GM11168 (cell line): ENCODE results near the gene UNC5C.

Experiments
- in situ Hi-C: fragments of 300-500 bp; cut with MboI; formaldehyde crosslinking; loops from one replicate; pipeline ENCODE4 v1.12.0; 2022; ENCODE audit warnings: low sequenced_read_pairs; ENCODE audit not compliant: unreplicated experiment

UNC5C gene

DNA sequence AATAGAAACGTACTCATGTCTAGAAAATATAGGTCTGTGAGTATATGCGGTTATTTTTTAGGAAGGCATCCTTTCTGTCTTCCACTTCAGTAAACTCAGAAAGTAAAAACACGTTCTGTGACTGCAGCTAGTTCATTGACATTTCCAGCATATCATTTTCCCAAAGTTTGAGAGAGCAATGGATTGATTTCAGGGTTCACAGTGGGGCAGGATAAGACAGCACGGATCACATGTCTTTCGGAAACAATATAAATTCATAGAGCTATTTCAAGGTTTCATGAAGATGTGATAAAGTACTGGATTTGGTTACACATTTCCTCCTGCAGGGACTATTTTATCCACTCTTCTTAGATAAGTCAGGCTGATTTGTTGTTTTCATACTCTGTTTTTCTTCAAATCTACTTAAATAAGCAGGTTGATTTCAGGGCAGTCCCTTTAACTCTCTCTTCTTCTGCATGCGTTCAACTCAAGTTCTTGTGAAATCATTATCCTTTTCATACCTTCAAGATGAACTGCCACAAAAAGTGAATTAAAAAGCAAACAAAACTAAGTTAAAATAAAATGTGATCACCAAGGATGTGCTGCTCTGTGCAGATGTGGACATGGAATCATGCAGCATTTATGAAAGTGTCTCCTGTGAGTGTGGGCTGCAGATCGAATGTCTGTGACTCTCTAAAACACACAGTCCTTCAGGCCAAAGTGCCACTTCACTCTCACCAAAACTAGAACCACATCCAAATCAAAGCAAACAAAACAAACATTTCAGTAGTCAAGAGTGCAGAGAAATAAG is 187.7 kb downstream of the UNC5C start:
- in situ Hi-C loops: no loop called here

- in situ Hi-C loops: no loop called here
Measured at GRCh38 chr4:95360256-95360903, 188.4 kb downstream of the UNC5C start.

GRCh38 chr4:95358421-95358820 is 190.4 kb downstream of the UNC5C start:
- in situ Hi-C loops: no loop called here

DNA sequence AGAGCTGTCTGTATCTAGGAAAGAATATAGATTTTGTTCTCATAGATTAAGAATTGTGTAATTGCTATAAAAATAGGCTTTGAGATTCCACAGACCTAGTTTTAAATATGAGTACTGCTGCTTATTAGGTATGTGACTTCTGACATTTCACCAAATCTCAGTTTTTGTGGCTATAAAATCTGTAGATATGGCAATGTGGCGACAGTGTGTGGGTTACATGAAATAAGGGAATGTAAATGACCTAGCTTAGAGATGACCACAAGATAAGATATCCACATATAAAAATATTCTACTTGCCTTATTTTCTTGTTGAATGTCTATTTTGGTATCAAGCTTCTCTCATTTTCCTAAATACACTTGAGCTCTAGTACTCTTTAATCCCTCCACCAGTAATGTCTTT is 193.8 kb downstream of the UNC5C start:
- in situ Hi-C loops: no loop called here

- in situ Hi-C loops: no loop called here
Measured at GRCh38 chr4:95348418-95348817, 200.4 kb downstream of the UNC5C start.

GRCh38 chr4:95343235-95343634 is 205.5 kb downstream of the UNC5C start:
- in situ Hi-C loops: no loop called here

DNA sequence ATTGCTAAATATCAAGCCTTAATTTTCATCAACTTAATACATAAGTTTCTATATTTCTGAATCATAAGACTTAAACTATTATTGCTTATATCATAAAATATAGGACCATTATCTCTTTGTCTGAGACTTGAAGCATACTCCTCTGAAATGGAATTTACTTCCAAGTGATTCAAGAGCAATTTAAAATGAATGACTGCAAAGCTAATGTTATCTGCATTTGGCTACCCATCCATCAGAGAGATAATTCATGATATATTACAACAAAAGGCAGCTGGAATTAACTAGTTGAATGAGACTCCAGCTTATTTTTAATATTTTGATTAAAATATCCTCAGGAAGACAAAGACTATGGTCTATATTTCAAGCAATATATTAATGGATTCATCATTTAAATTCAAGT is 208.6 kb downstream of the UNC5C start:
- in situ Hi-C loops: no loop called here

GRCh38 chr4:95325665-95326064 is 223.1 kb downstream of the UNC5C start:
- in situ Hi-C loops: no loop called here

- in situ Hi-C loops: no loop called here
Measured at GRCh38 chr4:95319169-95319568, 229.6 kb downstream of the UNC5C start.

DNA sequence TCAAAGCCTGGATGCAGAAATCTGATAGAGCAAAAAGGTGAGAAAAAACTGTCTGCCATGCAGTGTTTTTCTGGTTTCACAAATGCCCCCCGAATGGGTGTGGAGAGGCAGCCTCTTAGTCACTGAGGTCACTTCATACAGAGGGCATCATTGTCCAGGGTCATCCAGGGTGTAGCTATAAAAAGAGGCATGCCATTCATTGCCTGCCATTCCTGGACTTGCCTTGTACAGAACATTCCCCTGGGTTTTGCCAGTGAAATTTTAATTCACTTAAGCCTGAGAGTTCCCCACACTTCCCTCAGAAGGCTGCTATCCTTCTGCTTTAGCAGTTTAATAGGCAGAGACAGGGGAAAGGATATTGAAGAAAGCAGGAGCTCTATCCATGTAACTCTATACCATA is 230.3 kb downstream of the UNC5C start:
- in situ Hi-C loops: no loop called here

- in situ Hi-C loops: no loop called here
Measured at GRCh38 chr4:95318044-95318443, 230.7 kb downstream of the UNC5C start.

GRCh38 chr4:95317085-95317793 is 231.5 kb downstream of the UNC5C start:
- in situ Hi-C loops: no loop called here

GRCh38 chr4:95314573-95314972 is 234.2 kb downstream of the UNC5C start:
- in situ Hi-C loops: no loop called here

- in situ Hi-C loops: no loop called here
Measured at GRCh38 chr4:95304898-95305297, 243.9 kb downstream of the UNC5C start.

DNA sequence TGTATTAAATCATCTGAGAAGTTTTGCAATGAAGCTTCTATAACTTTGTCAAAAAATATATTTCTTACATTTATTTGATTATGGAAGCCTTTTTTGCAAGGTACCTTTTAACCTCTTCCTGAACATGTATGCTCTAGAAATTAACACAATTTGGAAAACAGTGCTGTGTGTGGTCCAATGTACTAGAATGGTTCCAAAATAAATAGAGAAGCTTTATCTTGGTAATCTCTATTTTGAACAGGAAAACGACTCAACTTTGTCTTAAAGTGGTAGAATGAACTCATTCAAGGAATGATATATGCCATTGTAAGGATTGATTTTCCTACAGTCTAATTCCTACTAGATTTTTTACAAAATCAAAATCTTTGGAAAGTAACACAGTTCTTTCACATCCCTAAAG is 248.5 kb downstream of the UNC5C start:
- in situ Hi-C loops: no loop called here

DNA sequence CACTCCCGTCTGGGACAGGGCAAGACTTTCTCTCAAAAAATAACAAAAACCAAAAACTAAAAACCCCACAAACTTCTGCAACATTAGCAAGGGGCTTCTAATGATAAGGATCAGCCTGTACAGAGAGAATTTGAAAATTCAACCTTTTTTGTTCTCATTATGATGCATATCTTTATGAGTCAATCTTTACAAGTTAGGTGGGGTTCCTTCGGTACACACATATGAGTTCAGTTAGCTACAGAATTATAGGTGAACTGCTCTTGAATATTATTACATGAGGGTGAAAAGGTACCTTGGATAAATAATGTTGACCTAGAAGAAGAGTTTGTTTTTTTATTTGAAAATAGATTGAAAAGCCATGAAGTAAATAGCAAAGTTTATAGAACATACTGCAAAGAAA is 252.7 kb downstream of the UNC5C start:
- in situ Hi-C loops: no loop called here

- in situ Hi-C loops: no loop called here
Measured at GRCh38 chr4:95295157-95295556, 253.6 kb downstream of the UNC5C start.

- in situ Hi-C loops: no loop called here
Measured at GRCh38 chr4:95294321-95294720, 254.5 kb downstream of the UNC5C start.

GRCh38 chr4:95293014-95293413 is 255.8 kb downstream of the UNC5C start:
- in situ Hi-C loops: no loop called here

DNA sequence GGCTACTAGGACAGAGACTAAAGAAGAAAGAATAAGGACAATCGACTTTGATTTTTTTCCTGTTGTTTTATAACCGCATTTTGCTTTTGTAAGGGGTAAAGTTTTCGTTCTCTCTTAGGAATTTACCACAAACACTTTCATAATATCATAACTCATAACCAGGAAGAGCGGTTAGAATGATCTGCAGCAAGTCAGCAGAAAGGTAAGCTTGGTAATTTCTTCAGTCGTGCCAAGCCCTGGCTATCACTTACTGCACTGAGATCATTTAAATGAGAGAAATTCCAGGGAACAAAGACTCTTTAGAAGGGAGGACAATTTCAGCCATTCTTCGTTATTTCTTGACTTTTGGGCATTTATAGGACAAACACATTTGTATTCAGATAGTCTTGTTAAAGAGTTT is 258.1 kb downstream of the UNC5C start:
- in situ Hi-C loops: no loop called here

- in situ Hi-C loops: no loop called here
Measured at GRCh38 chr4:95289028-95289634, 259.6 kb downstream of the UNC5C start.
